GM12874 (cell line): Measurements from ENCODE around the gene CRYGN.

Source experiments
- TF ChIP-seq, protein P1 (sequence below): IDR thresholded peaks from 2 replicates; pipeline ENCODE4 v1.5.1; 2011; ENCODE audit warnings: low read depth, mild to moderate bottlenecking, control low read depth, low read length, moderate library complexity; ENCODE audit not compliant: insufficient read depth

CRYGN gene

DNA sequence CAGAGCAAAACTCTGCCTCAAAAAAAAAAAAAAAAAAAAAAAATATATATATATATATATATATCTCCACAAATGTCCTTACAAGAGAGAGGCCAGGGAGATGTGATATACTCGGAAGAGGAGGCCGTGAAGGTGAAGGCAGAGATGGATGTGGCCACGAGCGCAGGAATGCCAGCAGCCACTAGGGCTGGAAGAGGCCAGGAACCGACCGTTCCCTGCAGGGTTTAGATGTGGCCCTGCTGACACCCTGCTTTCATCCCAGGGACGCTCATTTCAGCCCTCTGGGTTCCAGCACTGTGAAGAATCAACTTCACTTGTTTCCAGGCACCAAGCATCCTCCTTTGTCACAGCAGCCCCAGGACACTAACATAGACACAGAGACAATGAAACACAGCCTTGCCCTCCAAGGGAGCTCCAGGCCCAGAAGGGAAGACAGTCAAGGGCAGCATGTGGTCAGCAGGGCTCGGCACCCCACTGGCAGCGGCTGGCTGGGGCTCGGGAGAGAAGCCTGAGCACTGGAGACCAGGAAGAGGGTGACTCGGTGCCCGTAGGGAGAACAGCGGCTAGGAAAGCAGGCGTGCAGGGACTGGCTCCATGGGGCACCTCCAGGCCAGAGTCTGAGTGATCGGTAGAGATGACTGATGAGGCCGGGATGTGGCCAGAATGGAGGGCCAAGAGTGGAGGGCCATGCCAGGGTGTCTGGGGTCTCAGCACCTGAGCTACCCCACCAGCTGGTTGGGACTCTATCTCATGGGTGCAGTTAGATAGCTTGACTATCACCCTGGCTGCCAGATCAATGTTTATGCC is 37.7 kb downstream of the CRYGN start:
- TF ChIP-seq, protein P1, sequence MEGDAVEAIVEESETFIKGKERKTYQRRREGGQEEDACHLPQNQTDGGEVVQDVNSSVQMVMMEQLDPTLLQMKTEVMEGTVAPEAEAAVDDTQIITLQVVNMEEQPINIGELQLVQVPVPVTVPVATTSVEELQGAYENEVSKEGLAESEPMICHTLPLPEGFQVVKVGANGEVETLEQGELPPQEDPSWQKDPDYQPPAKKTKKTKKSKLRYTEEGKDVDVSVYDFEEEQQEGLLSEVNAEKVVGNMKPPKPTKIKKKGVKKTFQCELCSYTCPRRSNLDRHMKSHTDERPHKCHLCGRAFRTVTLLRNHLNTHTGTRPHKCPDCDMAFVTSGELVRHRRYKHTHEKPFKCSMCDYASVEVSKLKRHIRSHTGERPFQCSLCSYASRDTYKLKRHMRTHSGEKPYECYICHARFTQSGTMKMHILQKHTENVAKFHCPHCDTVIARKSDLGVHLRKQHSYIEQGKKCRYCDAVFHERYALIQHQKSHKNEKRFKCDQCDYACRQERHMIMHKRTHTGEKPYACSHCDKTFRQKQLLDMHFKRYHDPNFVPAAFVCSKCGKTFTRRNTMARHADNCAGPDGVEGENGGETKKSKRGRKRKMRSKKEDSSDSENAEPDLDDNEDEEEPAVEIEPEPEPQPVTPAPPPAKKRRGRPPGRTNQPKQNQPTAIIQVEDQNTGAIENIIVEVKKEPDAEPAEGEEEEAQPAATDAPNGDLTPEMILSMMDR: no peak; the same call in 1 of the 2 replicates

DNA sequence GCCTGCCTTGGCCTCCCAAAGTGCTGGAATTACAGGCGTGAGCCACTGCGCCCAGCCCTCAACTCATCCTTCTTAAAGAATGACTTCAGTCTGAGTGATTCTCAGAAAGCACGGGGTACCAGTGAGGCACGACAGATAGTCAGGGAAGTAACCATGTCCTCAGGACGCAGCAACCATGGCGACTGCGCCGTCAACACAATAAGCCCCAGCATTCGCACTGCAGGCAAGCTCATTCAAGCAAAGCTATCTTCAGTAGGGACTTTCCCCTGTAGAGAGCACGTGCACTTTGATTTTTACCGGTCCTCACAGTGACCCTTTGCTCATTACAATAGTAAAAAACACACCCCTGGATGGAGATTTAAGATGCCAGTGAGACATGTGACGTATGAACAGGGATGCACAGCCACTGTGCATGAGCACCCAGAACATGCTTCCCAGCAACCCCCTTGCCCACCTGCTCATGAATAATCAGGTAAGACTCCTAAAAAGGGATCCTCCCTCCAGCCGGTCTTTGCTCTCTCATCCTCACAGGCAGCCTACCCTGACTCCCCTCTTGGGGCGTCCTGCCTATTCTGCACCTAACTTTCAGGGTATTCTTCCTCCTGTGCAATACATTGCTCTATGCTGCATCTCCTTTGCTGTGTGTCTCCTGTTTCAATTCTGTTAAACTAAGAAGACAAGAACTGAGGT is 39.2 kb downstream of the CRYGN start:
- TF ChIP-seq, protein P1: no peak

DNA sequence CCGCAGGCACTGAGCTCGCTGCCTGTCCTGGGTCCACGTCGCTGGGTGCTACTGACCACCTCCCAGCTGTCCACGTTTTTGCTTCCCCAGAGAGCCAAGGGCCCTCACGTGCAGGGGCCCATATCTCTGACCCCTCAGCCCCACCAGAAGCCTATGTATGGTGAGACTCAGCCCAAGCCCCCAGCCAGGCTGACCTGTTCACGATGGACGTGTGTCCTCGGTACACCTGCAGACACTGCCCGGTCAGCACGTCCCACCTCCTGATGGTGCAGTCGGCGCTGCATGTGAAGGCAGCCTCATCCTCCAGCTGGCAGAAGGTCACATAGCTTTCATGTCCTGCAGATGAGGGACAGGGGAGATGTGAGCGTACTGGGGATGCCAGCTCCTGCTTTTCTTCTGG is 40.0 kb downstream of the CRYGN start:
- TF ChIP-seq, protein P1: no peak

DNA sequence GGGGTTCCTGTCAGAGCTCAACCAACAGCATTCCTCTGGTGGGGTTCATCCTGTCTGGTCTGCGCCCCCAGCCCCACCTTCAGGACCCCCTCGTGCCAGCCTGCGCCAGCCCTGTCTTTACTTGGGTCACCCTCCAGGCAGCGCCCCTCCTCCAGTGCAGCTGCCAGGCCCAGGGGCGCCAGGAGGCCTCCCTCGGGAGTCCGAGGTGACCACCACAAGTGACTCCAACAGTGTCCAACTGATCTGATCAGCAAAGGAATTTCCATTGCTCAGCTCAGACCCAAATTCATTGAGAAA is 40.7 kb downstream of the CRYGN start:
- TF ChIP-seq, protein P1: no peak

GRCh38 chr7:151398446-151399304 is 41.3 kb downstream of the CRYGN start:
- TF ChIP-seq, protein P1: no peak

- TF ChIP-seq, protein P1: no peak
These were observed 42.9 kb downstream of the CRYGN start for GRCh38 chr7:151397026-151397425.
